DND-41 (cell line): ENCODE results near the gene IQCE.

Experiments
- CTCF ChIP-seq: IDR thresholded peaks from 2 replicates; pipeline ENCODE4 v1.5.1; 2012; ENCODE audit warnings: borderline replicate concordance, low read length, moderate library complexity, mild to moderate bottlenecking; ENCODE audit not compliant: poor library complexity, severe bottlenecking; ENCODE audit errors: extremely low read depth
- EZH2 ChIP-seq: IDR thresholded peaks from 3 replicates; pipeline ENCODE4 v1.6.1; 2012; ENCODE audit warnings: borderline replicate concordance, low read depth, mild to moderate bottlenecking, moderate library complexity, low read length, inconsistent platforms; ENCODE audit not compliant: severe bottlenecking

GRCh38 chr7:2627258-2628129 is 68.7 kb downstream of the IQCE start:
- no peak for TF ChIP-seq EZH2
- TF ChIP-seq CTCF = no peak
